Fibroblast of lung (primary cell): ENCODE measurements around the gene CAPN8. TPM values are rescaled to one million over a fixed set of nuclear protein-coding genes. Genes with fewer than 3 reads are reported as not detected.

Experiments used
- DNase-seq, 2 donors: peaks; one replicate each; pipeline versions ENCODE4 v3.0.0 to v3.0.0-alpha.2; 2010; ENCODE audit warnings: low read depth in 2 of 2
- H2AFZ ChIP-seq: 2 replicates; pipeline ENCODE4 v1.5.1; 2012; ENCODE audit warnings: low read length, control low read depth, inconsistent platforms
- H3K27ac ChIP-seq: 2 replicates; pipeline ENCODE4 v1.5.1; 2011; ENCODE audit warnings: low read length, control low read depth; ENCODE audit not compliant: insufficient read depth
- H3K27me3 ChIP-seq: 2 replicates; pipeline ENCODE4 v1.5.1; 2011; ENCODE audit warnings: mild to moderate bottlenecking, low read length; ENCODE audit not compliant: control insufficient read depth, insufficient read depth
- H3K36me3 ChIP-seq: 2 replicates; pipeline ENCODE4 v1.5.1; 2011; ENCODE audit warnings: low read length; ENCODE audit not compliant: control insufficient read depth, insufficient read depth
- H3K4me1 ChIP-seq: 2 replicates; pipeline ENCODE4 v1.5.1; 2011; ENCODE audit warnings: low read length; ENCODE audit not compliant: control insufficient read depth, insufficient read depth; ENCODE audit errors: extremely low read depth
- H3K4me2 ChIP-seq: 2 replicates; pipeline ENCODE4 v1.5.1; 2011; ENCODE audit warnings: low read length, control low read depth; ENCODE audit not compliant: insufficient read depth; ENCODE audit errors: extremely low read depth
- H3K4me3 ChIP-seq, 4 experiments: fragments of 200-600 bp in 1 of 4; sonication (generic) in 1 of 4; replicated peaks in 1 of 4; 2 replicates each; pipeline ENCODE4 v1.5.1; 2011 to 2016; ENCODE audit warnings: low read length in 4 of 4, low read depth in 3 of 4, mild to moderate bottlenecking in 3 of 4, control low read depth in 2 of 4, inconsistent platforms in 1 of 4, mixed read lengths in 1 of 4; ENCODE audit not compliant: insufficient read depth in 1 of 4; ENCODE audit errors: control extremely low read depth in 1 of 4
- H3K79me2 ChIP-seq: 2 replicates; pipeline ENCODE4 v1.5.1; 2012; ENCODE audit warnings: mild to moderate bottlenecking, low read length, inconsistent platforms; ENCODE audit not compliant: control insufficient read depth, insufficient read depth
- H3K9ac ChIP-seq: 2 replicates; pipeline ENCODE4 v1.5.1; 2011; ENCODE audit warnings: mild to moderate bottlenecking, low read length, control low read depth; ENCODE audit not compliant: insufficient read depth
- H3K9me3 ChIP-seq: 2 replicates; pipeline ENCODE4 v1.5.1; 2012; ENCODE audit warnings: low read depth, low read length; ENCODE audit not compliant: control insufficient read depth, insufficient read depth
- H4K20me1 ChIP-seq: 2 replicates; pipeline ENCODE4 v1.5.1; 2011; ENCODE audit warnings: low read length; ENCODE audit not compliant: control insufficient read depth, insufficient read depth; ENCODE audit errors: extremely low read depth
- EZH2 ChIP-seq: IDR thresholded peaks from 2 replicates; pipeline ENCODE4 v1.5.1; 2012; ENCODE audit warnings: low read length, control low read depth, mild to moderate bottlenecking; ENCODE audit errors: missing control alignments
- polyA plus RNA-seq, 2 donors: library from polyadenylated mRNA; depleted of rRNA in 1 of 2; stranded (reverse) in 1 of 2; unstranded in 1 of 2; fragments of >200 nt; gene quantifications; 2 replicates each; pipeline ENCODE4 v1.2.1, GENCODE V29; 2011 to 2012; ENCODE audit warnings: missing spikeins in 1 of 2
- total RNA-seq: library from RNA; depleted of rRNA; stranded (reverse); fragments of >200 nt; gene quantifications from 2 replicates; pipeline ENCODE4 v1.2.1, GENCODE V29; 2014
- TF ChIP-seq, protein P1 (sequence below), 2 donors: IDR thresholded peaks in 1 of 2; conservative IDR thresholded peaks in 1 of 2; 1 replicate in 1 of 2; 2 replicates in 1 of 2; pipeline ENCODE4 v1.5.1; 2011 to 2012; ENCODE audit warnings: low read length in 2 of 2, control low read depth in 1 of 2, inconsistent platforms in 1 of 2, low read depth in 1 of 2, mild to moderate bottlenecking in 1 of 2

CAPN8 gene
- total and polyA plus RNA-seq, 2 donors (not counting 1 experiment from before 2014, with no cell fraction given) = not detected

- no peaks in the 10 kb centered on the region for H4K20me1 ChIP-seq
- H3K79me2 ChIP-seq = no peaks in the 10 kb centered on the region
- no peak overlapping the region for H3K9ac ChIP-seq
- H3K4me3 ChIP-seq = no peak overlapping the region
- peaks cover 5% of the 10 kb centered on the region for H3K27me3 ChIP-seq
- no peak overlapping the region for H2AFZ ChIP-seq
- no peaks in the 10 kb centered on the region for H3K36me3 ChIP-seq
- no peak overlapping the region for H3K27ac ChIP-seq
- H3K4me1 ChIP-seq = no peaks in the 10 kb centered on the region
- no peak overlapping the region for H3K4me2 ChIP-seq
- H3K9me3 ChIP-seq = no peaks in the 10 kb centered on the region
- DNase-seq = no peak
- no peak for TF ChIP-seq EZH2
- TF ChIP-seq, protein P1, sequence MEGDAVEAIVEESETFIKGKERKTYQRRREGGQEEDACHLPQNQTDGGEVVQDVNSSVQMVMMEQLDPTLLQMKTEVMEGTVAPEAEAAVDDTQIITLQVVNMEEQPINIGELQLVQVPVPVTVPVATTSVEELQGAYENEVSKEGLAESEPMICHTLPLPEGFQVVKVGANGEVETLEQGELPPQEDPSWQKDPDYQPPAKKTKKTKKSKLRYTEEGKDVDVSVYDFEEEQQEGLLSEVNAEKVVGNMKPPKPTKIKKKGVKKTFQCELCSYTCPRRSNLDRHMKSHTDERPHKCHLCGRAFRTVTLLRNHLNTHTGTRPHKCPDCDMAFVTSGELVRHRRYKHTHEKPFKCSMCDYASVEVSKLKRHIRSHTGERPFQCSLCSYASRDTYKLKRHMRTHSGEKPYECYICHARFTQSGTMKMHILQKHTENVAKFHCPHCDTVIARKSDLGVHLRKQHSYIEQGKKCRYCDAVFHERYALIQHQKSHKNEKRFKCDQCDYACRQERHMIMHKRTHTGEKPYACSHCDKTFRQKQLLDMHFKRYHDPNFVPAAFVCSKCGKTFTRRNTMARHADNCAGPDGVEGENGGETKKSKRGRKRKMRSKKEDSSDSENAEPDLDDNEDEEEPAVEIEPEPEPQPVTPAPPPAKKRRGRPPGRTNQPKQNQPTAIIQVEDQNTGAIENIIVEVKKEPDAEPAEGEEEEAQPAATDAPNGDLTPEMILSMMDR (conservative IDR thresholded peaks at IDR 0.05 in 1 of 2, IDR thresholded peaks at IDR 0.05 in 1 of 2; ENCODE audit: low read depth in 1 of 2, low read length in 2 of 2) = no peak
Measured at GRCh38 chr1:223547316-223548114, 118.0 kb downstream of the CAPN8 start.

DNA sequence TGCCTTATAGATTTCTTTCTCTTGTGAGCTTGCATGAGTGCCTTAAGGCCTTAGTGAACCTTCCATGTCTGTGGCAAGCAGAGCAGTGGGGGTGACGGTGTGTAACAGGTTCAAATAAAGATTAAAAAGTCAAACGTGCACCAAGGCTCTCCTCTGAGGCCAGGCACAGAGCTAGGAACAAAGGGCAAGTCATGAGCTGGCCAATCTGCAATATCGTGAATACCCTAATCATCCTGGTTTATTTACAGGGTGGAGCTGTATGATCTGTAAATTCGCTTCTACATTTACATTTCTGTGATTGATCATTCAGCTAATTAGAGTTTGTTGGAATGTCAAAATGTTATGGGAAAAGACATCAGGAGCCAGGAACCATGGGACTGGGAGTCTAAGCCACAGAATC lies 120.2 kb downstream of the CAPN8 start:
- no peak overlapping the region for H3K4me2 ChIP-seq
- H3K27ac ChIP-seq = no peak overlapping the region
- no peak overlapping the region for H3K4me3 ChIP-seq
- no peaks in the 10 kb centered on the region for H4K20me1 ChIP-seq
- H3K36me3 ChIP-seq = no peaks in the 10 kb centered on the region
- H2AFZ ChIP-seq = no peak overlapping the region
- no peak for DNase-seq
- no peak for TF ChIP-seq EZH2
- H3K9ac ChIP-seq = no peak overlapping the region
- no peaks in the 10 kb centered on the region for H3K79me2 ChIP-seq
- no peaks in the 10 kb centered on the region for H3K4me1 ChIP-seq
- peaks cover 14% of the 10 kb centered on the region for H3K27me3 ChIP-seq
- H3K9me3 ChIP-seq = no peaks in the 10 kb centered on the region

- H3K4me3 ChIP-seq = no peak overlapping the region
- H3K79me2 ChIP-seq = no peaks in the 10 kb centered on the region
- TF ChIP-seq EZH2 = no peak
- TF ChIP-seq, protein P1 (conservative IDR thresholded peaks at IDR 0.05 in 1 of 2, IDR thresholded peaks at IDR 0.05 in 1 of 2; ENCODE audit: low read depth in 1 of 2, low read length in 2 of 2) = no peak
- H3K9me3 ChIP-seq = no peaks in the 10 kb centered on the region
- H3K4me1 ChIP-seq = no peaks in the 10 kb centered on the region
- no peaks in the 10 kb centered on the region for H3K36me3 ChIP-seq
- H3K27ac ChIP-seq = no peak overlapping the region
- DNase-seq = no peak
- H2AFZ ChIP-seq = no peak overlapping the region
- peaks cover 25% of the 10 kb centered on the region for H3K27me3 ChIP-seq
- no peaks in the 10 kb centered on the region for H4K20me1 ChIP-seq
- H3K9ac ChIP-seq = no peak overlapping the region
- no peak overlapping the region for H3K4me2 ChIP-seq
Measured at GRCh38 chr1:223543560-223543959, 121.9 kb downstream of the CAPN8 start.
